Measurements from ENCODE around the gene DTD1. TPM values are rescaled to one million over a fixed set of nuclear protein-coding genes. Genes with fewer than 3 reads are reported as not detected.

Gene DTD1
- total and polyA plus RNA-seq, 2 of the 13 experiments (the other 11 are each of a cell fraction or from before 2014, with no cell fraction given) = 41.2 to 79.3 TPM

- TF ChIP-seq REST (IDR thresholded peaks at IDR 0.05; ENCODE audit: borderline replicate concordance in 1 of 2, low read depth in 1 of 2, low read length in 2 of 2) = peak in 1 of 2 experiments; percentile 59; a peak in 1 of 4 replicates
- TF ChIP-seq MAX (IDR thresholded peaks at IDR 0.05) = peak; percentile 92
- TF ChIP-seq KAT7 (CRISPR knock-in tag; IDR thresholded peaks at IDR 0.05; ENCODE audit: borderline replicate concordance) = peak; percentile 99
- TF ChIP-seq ZNF670 (CRISPR knock-in tag; IDR thresholded peaks at IDR 0.05; ENCODE audit: borderline replicate concordance) = peak; percentile 79
- peak; percentile 97 for TF ChIP-seq THAP7 (CRISPR knock-in tag; IDR thresholded peaks at IDR 0.05)
- peak; percentile 81; the same call in 1 of the 2 replicates for TF ChIP-seq NR3C1 (CRISPR knock-in tag; IDR thresholded peaks at IDR 0.05)
- TF ChIP-seq ZNF790 (CRISPR knock-in tag; IDR thresholded peaks at IDR 0.05; ENCODE audit: borderline replicate concordance) = peak; percentile 70; the same call in 1 of the 2 replicates
- TF ChIP-seq CSRNP1 (CRISPR knock-in tag; IDR thresholded peaks at IDR 0.05) = peak; percentile 82; the same call in 1 of the 2 replicates
- TF ChIP-seq ZFP37 (CRISPR knock-in tag; IDR thresholded peaks at IDR 0.05; ENCODE audit: borderline replicate concordance) = peak; percentile 53; the same call in 1 of the 2 replicates
- TF ChIP-seq ZFAT (CRISPR knock-in tag; conservative IDR thresholded peaks at IDR 0.05) = no peak
- no peak for TF ChIP-seq CSRNP2 (CRISPR knock-in tag; conservative IDR thresholded peaks at IDR 0.05; ENCODE audit: low read depth)
- TF ChIP-seq YY1 (IDR thresholded peaks at IDR 0.05; ENCODE audit: insufficient read depth, insufficient replicate concordance, low read depth, low read length) = peak; percentile 79
- TF ChIP-seq SP1 (IDR thresholded peaks at IDR 0.05) = no peak
- TF ChIP-seq SP1 (CRISPR knock-in tag; IDR thresholded peaks at IDR 0.05) = peak; percentile 69
- TF ChIP-seq ZNF451 (CRISPR knock-in tag; IDR thresholded peaks at IDR 0.05) = peak; percentile 82; the same call in 1 of the 2 replicates
- TF ChIP-seq TBL1XR1 (IDR thresholded peaks at IDR 0.05; ENCODE audit: borderline replicate concordance, low read length, partially characterized antibody) = no peak
Observed at GRCh38 chr20:18566892-18567738, 20.7 kb upstream of the DTD1 start, which contains the start of gene SMIM26 (continued).
